ENCODE results near the gene TTLL9.
"Not testable (repeated sequence)": the region's sequence is repeated elsewhere in the genome, so short reads cannot be mapped to it uniquely, and the experiment has no call there.

TTLL9 gene

DNA sequence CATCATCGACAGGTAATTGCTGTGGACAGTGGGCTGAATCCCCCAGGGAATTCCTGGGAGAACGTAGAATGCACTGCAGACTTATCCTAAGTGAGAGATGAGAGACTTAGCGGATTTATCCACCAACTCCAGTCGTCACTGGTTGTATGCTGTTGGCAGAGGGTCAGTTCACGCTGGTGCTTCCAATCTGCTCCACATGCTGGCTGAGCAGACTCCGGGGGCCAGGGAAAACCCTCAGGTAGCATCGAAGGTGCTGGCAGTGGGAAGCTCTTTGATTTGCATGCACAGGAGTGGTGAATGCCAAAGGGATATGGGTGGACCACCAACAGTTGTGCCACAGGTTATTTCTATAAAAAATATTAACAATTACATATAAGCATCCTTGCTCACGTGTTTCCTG, 20.2 kb downstream of the TTLL9 start:
- DNase-seq = no peak

- no peak for DNase-seq
Measured at GRCh38 chr20:31894980-31895675, 24.7 kb downstream of the TTLL9 start.

- no peak for DNase-seq
Measured at GRCh38 chr20:31896049-31896448, 25.6 kb downstream of the TTLL9 start.

DNA sequence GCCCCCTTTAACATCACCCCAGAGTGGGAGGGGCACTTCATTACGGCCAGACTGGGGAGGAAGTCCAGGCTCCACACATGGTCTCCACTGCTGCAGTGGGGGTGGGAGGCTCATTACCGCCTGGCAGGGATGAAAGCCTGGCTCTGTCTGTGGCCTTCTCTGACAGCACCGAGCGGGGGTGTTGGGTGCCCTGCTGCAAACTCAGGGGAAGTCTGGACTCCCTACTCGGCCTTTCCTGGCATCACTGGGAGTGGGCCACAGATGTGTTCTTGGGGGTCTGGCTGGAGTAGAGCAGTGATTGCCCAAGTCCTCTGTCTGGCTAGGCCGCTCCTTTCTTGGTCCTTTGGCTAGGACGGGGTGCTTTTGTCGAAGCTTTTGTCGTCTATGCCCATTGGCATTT, 27.1 kb downstream of the TTLL9 start:
- no peak for DNase-seq

GRCh38 chr20:31901615-31902014, 31.2 kb downstream of the TTLL9 start:
- no peak for DNase-seq

- DNase-seq = no peak
Measured at GRCh38 chr20:31903627-31904386, 33.4 kb downstream of the TTLL9 start.

GRCh38 chr20:31906001-31906400, 35.6 kb downstream of the TTLL9 start:
- DNase-seq = no peak

DNA sequence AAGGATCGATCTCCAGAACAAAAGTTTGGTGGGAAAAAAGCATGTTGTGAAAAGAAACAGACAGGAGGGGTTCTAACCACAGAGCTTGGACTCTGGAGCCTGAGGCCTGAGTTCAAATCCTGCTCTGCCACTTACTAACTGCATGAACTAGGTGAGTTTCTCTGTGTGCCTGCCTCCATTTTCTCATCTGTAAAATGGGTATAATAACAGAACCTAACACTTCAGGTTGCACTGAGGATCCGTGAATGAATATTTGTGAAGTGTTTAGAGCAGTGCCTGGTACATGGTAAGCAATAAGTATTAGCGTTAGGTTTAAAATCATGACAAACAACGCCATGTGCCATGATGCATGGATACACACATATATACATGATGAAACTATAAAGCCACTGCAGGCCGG, 36.6 kb downstream of the TTLL9 start:
- no peak for DNase-seq

DNA sequence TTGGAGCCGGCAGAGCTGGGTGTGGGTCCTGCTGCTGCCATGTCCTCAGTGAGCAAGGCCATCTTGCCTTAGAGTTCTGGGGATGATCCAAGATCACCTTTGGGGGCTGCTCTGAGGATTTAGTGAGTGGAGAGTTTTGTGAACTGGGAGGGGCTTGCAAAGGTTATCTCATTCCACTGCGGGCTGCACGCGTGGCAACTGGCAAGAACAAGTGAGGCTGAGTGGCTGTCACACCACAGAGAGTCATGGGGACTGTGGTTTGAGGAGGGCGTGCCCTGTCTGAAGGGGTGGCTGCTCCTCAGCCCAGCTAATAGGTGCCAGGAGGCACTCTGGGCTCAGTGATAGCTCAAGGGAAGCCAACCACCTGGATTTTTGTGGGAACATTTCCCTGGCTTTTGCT, 37.6 kb downstream of the TTLL9 start:
- DNase-seq = no peak

- no peak for DNase-seq
Measured at GRCh38 chr20:31908424-31908823, 38.0 kb downstream of the TTLL9 start.

DNA sequence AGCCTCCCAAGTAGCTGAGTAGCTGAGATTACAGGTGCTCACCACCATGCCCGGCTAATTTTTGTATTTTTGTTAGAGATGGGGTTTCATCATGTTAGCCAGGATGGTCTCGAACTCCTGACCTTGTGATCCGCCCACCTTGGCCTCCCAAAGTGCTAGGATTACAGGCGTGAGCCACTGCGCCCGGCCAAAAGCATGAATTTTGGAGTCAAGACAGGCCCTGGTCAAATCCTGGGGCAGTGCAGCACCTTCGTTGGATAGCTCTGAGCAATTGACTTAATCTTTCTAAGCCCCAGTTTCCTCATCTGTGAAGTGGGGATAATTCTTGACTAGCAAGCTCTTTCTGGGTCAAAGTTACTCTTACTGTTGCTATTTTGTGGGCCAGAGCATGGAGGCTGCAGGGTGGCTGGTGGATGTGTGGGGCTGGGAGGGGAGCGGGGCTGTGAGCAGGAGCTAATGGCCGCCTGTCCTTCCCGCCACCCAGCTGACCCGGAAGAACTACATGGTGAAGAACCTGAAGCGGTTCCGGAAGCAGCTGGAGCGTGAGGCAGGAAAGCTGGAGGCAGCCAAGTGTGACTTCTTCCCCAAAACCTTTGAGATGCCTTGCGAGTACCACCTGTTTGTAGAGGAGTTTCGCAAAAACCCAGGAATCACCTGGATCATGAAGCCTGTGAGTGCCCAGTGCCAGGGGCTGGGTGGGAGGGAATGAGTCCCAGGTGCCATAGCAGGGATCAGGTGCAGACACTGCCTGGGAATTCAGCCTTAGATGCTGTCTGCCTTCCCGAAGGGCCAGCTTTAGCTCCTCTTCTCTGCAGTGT, 39.0 kb downstream of the TTLL9 start:
- DNase-seq = no peak

DNA sequence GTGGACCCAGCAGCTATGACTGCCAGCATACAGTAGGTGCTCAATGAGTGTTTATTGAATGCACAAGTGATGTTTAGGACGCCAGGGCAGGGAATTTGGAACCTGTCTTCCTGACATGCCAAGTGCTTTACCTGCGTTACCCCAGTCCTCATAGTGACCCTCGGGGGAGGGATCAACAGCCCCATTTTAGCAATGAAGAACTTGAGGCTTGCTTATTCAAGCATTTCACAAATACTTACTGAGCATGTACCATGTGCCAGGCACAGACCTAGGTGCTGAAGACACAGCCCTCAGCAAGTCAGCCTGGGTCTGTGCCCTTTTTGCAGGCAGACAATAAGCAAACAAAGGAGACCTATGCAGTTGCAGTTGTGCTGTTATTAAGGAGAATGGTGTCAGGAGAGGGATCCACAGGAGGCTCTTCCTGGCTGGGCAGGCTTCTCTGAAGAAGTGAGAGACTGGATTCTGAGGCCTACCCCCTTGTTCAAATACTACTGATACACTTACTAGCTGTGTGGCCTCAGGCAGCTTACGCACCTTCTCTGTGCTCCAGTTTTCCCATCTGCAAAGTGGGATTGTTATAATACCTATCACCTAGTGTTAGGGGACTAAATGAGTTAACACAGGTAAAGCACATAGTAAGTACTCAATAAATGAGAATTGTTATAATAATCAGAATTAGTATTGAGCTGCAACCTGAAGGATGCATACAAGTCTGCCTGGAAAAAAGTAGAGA, 39.8 kb downstream of the TTLL9 start:
- no peak for DNase-seq

- DNase-seq = no peak
Measured at GRCh38 chr20:31913431-31914157, 43.2 kb downstream of the TTLL9 start.

DNA sequence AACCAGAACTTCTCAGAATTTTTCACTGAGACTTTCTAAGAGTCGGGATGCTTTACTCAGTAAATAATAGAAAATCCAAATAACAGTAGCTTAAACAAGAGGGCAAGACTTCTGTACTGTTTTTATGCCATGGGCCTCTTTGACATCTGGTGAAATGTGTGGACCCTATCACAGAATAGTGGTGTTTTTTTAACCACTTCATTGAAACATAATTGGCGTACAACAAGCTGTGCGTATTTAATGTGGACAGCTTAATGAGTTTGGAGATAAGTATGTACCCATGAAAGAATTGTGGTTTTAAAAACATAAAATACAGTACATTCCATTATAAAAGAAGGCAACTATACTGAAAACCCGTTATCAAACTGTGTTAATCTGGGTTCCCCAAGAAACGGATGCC, 43.7 kb downstream of the TTLL9 start:
- DNase-seq = no peak

GRCh38 chr20:31915491-31916280, 45.3 kb downstream of the TTLL9 start:
- no peak for DNase-seq

DNA sequence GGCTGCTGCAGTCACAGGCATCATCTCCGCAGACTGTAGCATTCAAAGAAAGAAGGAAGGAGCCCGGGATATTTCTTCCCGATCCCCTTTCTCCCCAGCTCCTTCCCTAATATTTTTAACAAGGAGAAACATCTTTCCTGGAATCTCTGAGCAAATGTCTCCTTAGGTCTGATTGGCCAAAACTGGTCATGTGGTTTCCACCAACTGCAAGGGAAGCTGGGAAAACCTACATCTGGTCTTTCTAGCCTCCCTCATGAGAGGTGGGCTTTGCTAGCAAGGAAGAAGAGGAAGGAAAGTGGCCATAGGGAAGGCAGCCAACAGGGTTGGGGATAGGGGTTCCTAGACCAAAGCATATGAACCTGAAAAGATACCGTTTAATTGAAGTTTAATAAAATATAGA, 46.3 kb downstream of the TTLL9 start:
- DNase-seq = no peak

- DNase-seq = not testable (repeated sequence)
Measured at GRCh38 chr20:31917962-31918412, 47.6 kb downstream of the TTLL9 start.

GRCh38 chr20:31918466-31919105, 48.2 kb downstream of the TTLL9 start:
- no peak for DNase-seq

GRCh38 chr20:31919410-31920155, 49.1 kb downstream of the TTLL9 start:
- DNase-seq = no peak

- no peak for DNase-seq
Measured at GRCh38 chr20:31920275-31920855, 49.9 kb downstream of the TTLL9 start.
